ENCODE data around the gene MOB3B.

Gene MOB3B

GRCh38 chr9:27478322-27478721 lies 51.3 kb downstream of the MOB3B start:
- no peak for DNase-seq (ENCODE audit: low spot score)
- TF ChIP-seq CTCF (IDR thresholded peaks at IDR 0.05; ENCODE audit: borderline replicate concordance, control extremely low read depth, extremely low read depth, insufficient read depth, missing control alignments) = no peak
- in situ Hi-C loops (cut with MboI; ENCODE audit: low sequenced_read_pairs, unreplicated experiment) = no loop called here

- TF ChIP-seq CTCF (IDR thresholded peaks at IDR 0.05; ENCODE audit: borderline replicate concordance, control extremely low read depth, extremely low read depth, insufficient read depth, missing control alignments) = no peak
- DNase-seq (ENCODE audit: low spot score) = no peak
- in situ Hi-C loops (cut with MboI; ENCODE audit: low sequenced_read_pairs, unreplicated experiment) = no loop called here
These were observed 52.6 kb downstream of the MOB3B start for GRCh38 chr9:27476870-27477515.

- TF ChIP-seq CTCF (IDR thresholded peaks at IDR 0.05; ENCODE audit: borderline replicate concordance, control extremely low read depth, extremely low read depth, insufficient read depth, missing control alignments) = no peak
- in situ Hi-C loops (cut with MboI; ENCODE audit: low sequenced_read_pairs, unreplicated experiment) = no loop called here
- no peak for DNase-seq (ENCODE audit: low spot score)
These were observed 54.5 kb downstream of the MOB3B start for GRCh38 chr9:27475057-27475595.

DNA sequence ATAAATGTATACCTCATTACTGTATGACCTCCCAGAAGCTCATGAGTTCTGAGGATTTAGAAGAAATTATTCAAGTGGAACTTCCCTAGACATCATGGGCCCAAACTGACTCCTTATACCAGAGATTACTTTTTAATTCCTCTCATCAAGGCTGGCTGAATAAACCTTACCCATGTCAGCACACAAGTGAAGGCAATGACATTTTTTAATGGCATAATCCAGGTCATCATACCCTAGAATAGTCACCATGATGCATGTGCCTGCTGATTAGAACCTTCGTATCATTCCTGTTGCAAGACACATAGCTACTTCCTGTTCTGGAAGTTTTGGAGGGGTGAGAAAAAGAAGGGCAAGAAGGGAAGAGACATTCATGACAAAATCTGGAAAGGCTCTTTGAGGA lies 55.3 kb downstream of the MOB3B start:
- DNase-seq (ENCODE audit: low spot score) = no peak
- in situ Hi-C loops (cut with MboI; ENCODE audit: low sequenced_read_pairs, unreplicated experiment) = no loop called here

DNA sequence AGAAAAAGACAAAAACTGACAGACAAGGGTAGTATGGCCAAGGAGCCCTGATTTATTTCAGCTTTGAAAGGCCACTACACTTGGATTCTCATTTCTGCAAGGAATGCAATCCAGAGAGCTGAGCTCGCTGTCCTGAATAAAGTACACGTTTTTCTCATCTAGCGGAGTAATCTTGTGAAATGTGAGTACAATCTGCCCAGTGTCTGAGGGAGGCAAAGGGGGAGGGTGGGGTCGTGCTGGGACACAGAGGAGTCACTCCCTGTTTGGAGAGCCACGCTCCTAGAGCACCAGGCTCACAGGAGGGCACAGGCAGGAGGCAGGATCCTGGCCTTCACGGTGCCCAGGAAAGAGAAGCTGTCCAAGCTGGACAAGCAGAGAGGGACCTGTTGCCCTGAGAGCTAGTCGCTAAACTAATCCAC lies 56.5 kb downstream of the MOB3B start:
- TF ChIP-seq CTCF (IDR thresholded peaks at IDR 0.05; ENCODE audit: borderline replicate concordance, control extremely low read depth, extremely low read depth, insufficient read depth, missing control alignments) = no peak
- no peak for DNase-seq (ENCODE audit: low spot score)
- in situ Hi-C loops (cut with MboI; ENCODE audit: low sequenced_read_pairs, unreplicated experiment) = no loop called here

More for the DNA sequence above, 55.3 kb downstream of the MOB3B start:
- no peak for TF ChIP-seq CTCF (IDR thresholded peaks at IDR 0.05; ENCODE audit: borderline replicate concordance, control extremely low read depth, extremely low read depth, insufficient read depth, missing control alignments)

DNA sequence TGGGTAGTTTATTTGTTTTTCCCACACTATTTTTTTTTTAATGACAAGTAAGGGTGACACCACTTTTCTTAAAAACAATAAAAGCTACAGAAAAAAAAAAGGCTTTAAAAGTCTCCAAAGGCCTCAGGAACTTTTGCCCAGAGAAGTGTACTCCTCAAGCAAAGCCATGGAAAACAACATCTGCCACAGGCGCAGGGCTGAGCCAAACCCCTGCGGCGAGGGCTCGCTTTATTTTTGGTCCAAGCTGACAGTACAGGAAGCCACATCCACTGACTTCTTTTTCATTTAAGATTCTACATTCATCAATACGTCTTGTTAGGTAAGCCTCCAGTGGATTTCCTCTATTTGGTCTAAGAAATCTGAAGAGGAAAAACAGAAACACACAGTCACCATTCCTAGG lies 57.4 kb downstream of the MOB3B start:
- in situ Hi-C loops (cut with MboI; ENCODE audit: low sequenced_read_pairs, unreplicated experiment) = no loop called here
- TF ChIP-seq CTCF (IDR thresholded peaks at IDR 0.05; ENCODE audit: borderline replicate concordance, control extremely low read depth, extremely low read depth, insufficient read depth, missing control alignments) = no peak
- no peak for DNase-seq (ENCODE audit: low spot score)
